Measurements from ENCODE around the gene OTOR.
A peak's percentile ranks its signal among the peaks of the same experiment; 100 is the strongest.

OTOR gene

DNA sequence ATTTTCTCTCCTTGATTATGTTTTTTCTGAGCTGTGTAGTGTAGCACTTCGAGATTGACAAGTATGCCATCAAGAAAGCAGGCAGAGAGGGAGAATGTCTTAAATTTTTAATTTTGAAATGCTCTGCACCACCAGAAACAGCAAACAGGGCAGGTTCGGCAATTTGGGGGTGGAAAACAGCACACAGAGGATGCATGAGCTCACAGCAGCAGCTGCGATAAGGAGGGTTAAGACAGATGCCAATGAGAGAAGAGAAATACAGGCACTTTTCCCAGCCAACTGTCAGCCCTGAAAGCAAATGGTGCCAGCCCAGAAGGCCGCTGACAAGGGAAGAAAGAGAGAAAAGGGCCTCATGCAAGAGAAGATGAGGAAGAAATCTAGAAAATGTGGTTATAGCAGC, 33.4 kb upstream of the OTOR start:
- TF ChIP-seq, protein P1, sequence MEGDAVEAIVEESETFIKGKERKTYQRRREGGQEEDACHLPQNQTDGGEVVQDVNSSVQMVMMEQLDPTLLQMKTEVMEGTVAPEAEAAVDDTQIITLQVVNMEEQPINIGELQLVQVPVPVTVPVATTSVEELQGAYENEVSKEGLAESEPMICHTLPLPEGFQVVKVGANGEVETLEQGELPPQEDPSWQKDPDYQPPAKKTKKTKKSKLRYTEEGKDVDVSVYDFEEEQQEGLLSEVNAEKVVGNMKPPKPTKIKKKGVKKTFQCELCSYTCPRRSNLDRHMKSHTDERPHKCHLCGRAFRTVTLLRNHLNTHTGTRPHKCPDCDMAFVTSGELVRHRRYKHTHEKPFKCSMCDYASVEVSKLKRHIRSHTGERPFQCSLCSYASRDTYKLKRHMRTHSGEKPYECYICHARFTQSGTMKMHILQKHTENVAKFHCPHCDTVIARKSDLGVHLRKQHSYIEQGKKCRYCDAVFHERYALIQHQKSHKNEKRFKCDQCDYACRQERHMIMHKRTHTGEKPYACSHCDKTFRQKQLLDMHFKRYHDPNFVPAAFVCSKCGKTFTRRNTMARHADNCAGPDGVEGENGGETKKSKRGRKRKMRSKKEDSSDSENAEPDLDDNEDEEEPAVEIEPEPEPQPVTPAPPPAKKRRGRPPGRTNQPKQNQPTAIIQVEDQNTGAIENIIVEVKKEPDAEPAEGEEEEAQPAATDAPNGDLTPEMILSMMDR (IDR thresholded peaks at IDR 0.05; ENCODE audit: low read length) = no peak
- Histone ChIP-seq H4K20me1 (ENCODE audit: insufficient read depth, low read length) (no peaks in the 10 kb centered on the region), H3K4me2 (ENCODE audit: low read depth, low read length) (no peak overlapping the region), H3K9me2 (replicated peaks; ENCODE audit: insufficient read depth, low read length) (no peaks in the 10 kb centered on the region), H3K27me3 (replicated peaks; ENCODE audit: insufficient read depth, low read length) (no peaks in the 10 kb centered on the region), H3K9ac (ENCODE audit: low read length) (no peak overlapping the region), H3K4me3 (ENCODE audit: low read length) (no peak overlapping the region), H3K36me3 (replicated peaks; ENCODE audit: insufficient read depth, low read length) (no peaks in the 10 kb centered on the region), H3K4me1 (ENCODE audit: low read length) (no peaks in the 10 kb centered on the region), H3K79me2 (ENCODE audit: low read length) (no peaks in the 10 kb centered on the region), H2AFZ (ENCODE audit: low read length) (no peak overlapping the region), H3K27ac (ENCODE audit: low read length) (no peak overlapping the region), H3F3A (ENCODE audit: insufficient read depth, low read length) (no peaks in the 10 kb centered on the region), H3K9me3 (replicated peaks; ENCODE audit: insufficient read depth, low read length) (no peaks in the 10 kb centered on the region)
- DNase-seq = no peak

DNA sequence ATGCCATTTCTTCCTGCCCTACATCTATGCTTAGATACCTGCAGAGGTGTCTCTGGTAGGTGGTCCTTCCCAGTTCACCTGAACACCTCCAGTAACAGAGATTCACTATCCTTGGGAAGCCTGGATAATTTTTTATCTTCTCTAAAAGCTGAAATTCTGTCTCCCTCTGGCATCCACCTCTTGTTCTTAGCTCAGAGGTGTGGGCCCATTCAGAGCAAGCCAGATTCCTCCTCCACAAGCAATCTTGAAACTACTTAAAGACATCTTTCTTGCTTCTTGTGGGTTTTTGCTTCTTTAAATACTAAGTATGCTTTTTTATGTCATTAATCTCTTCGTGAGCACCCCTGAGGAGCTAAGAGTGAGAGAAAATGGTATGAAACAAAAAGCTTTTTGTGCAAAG, 28.7 kb upstream of the OTOR start:
- Histone ChIP-seq H3K27me3 (replicated peaks; ENCODE audit: insufficient read depth, low read length) (no peaks in the 10 kb centered on the region), H3K9me3 (replicated peaks; ENCODE audit: insufficient read depth, low read length) (no peaks in the 10 kb centered on the region), H3K36me3 (replicated peaks; ENCODE audit: insufficient read depth, low read length) (no peaks in the 10 kb centered on the region), H3K4me3 (ENCODE audit: low read length) (no peak overlapping the region), H4K20me1 (ENCODE audit: insufficient read depth, low read length) (no peaks in the 10 kb centered on the region), H3K79me2 (ENCODE audit: low read length) (no peaks in the 10 kb centered on the region), H3K4me2 (ENCODE audit: low read depth, low read length) (no peak overlapping the region), H3F3A (ENCODE audit: insufficient read depth, low read length) (no peaks in the 10 kb centered on the region), H3K4me1 (ENCODE audit: low read length) (no peaks in the 10 kb centered on the region), H3K9ac (ENCODE audit: low read length) (no peak overlapping the region), H3K27ac (ENCODE audit: low read length) (no peak overlapping the region), H2AFZ (ENCODE audit: low read length) (no peak overlapping the region), H3K9me2 (replicated peaks; ENCODE audit: insufficient read depth, low read length) (no peaks in the 10 kb centered on the region)
- TF ChIP-seq, protein P1 (IDR thresholded peaks at IDR 0.05; ENCODE audit: low read length) = no peak
- TF ChIP-seq EZH2 (optimal IDR thresholded peaks at IDR 0.05; ENCODE audit: low read depth, low read length) (no peak), EZH2phosphoT487 (IDR thresholded peaks at IDR 0.05; ENCODE audit: low read length) (no peak)
- no peak for DNase-seq

DNA sequence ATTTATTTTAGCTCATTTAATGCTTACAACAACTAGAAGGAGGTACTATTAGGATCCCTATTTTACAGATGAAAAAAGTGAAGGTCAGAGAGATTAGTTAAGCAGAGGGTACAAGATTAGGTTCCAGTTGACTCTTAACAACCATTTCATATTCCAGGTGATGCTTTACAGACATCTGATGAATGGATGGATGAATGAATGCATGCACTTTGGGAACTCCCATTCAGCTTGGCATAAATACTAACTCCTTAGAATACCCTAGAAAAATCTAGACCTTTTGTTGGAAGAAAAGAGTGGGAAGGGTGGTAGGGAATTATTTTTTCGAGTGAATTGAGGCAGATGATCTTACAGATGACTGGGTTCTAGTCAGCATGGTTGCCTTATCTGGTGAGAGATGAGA, 19.1 kb upstream of the OTOR start:
- Histone ChIP-seq H3K9ac (ENCODE audit: low read length) (no peak overlapping the region), H3K36me3 (replicated peaks; ENCODE audit: insufficient read depth, low read length) (peaks cover 9% of the 10 kb centered on the region; the same call in 1 of the 2 replicates), H3K27me3 (replicated peaks; ENCODE audit: insufficient read depth, low read length) (peaks cover 5% of the 10 kb centered on the region; the same call in 1 of the 2 replicates), H3K4me1 (ENCODE audit: low read length) (peaks cover 11% of the 10 kb centered on the region), H4K20me1 (ENCODE audit: insufficient read depth, low read length) (no peaks in the 10 kb centered on the region), H3K79me2 (ENCODE audit: low read length) (peaks cover 39% of the 10 kb centered on the region), H3K4me3 (ENCODE audit: low read length) (peak overlapping the region; percentile 96; the same call in 1 of the 2 replicates), H2AFZ (ENCODE audit: low read length) (peak overlapping the region; percentile 98), H3F3A (ENCODE audit: insufficient read depth, low read length) (0 out of 2 replicates have a peak, but pooled peaks cover 3% of the 10 kb centered on the region), H3K4me2 (ENCODE audit: low read depth, low read length) (peak overlapping the region; percentile 73), H3K9me2 (replicated peaks; ENCODE audit: insufficient read depth, low read length) (no peaks in the 10 kb centered on the region), H3K9me3 (replicated peaks; ENCODE audit: insufficient read depth, low read length) (no peaks in the 10 kb centered on the region), H3K27ac (ENCODE audit: low read length) (no peak overlapping the region)
- DNase-seq = no peak
- TF ChIP-seq EZH2phosphoT487 (IDR thresholded peaks at IDR 0.05; ENCODE audit: low read length) (no peak), EZH2 (optimal IDR thresholded peaks at IDR 0.05; ENCODE audit: low read depth, low read length) (no peak)
- TF ChIP-seq, protein P1 (IDR thresholded peaks at IDR 0.05; ENCODE audit: low read length) = no peak

Measured in MM.1S (cell line).